SK-N-MC (cell line): ENCODE measurements around the gene PGAM5.
A peak's percentile ranks its signal among the peaks of the same experiment; 100 is the strongest.

ENCODE experiments used
- DNase-seq: peaks from one replicate; pipeline ENCODE4 v3.0.0-alpha.2; 2011; ENCODE audit warnings: low read depth, low spot score
- H3K27ac ChIP-seq: fragments of 200-600 bp; sonication (generic); 2 replicates; pipeline ENCODE4 v1.5.1; 2016; ENCODE audit warnings: mixed run types
- H3K36me3 ChIP-seq: fragments of 200-600 bp; sonication (generic); 2 replicates; pipeline ENCODE4 v1.6.1; 2017; ENCODE audit warnings: antibody characterized with exemption, low read length, mixed read lengths; ENCODE audit not compliant: insufficient read depth
- H3K4me3 ChIP-seq: fragments of 200-600 bp; sonication (generic); 2 replicates; pipeline ENCODE4 v1.5.1; 2016
- H3K9ac ChIP-seq: fragments of 200-600 bp; sonication (generic); 2 replicates; pipeline ENCODE4 v1.8.0; 2017; ENCODE audit warnings: mixed run types, mixed read lengths; ENCODE audit not compliant: insufficient read length
- H3K9me3 ChIP-seq: fragments of 200-600 bp; sonication (generic); 2 replicates; pipeline ENCODE4 v1.6.1; 2017; ENCODE audit warnings: low read depth, mild to moderate bottlenecking, antibody characterized with exemption, low read length, moderate library complexity, mixed read lengths
- EZH2 ChIP-seq: fragments of 200-600 bp; sonication (generic); IDR thresholded peaks from one replicate; pipeline ENCODE4 v1.6.1; 2017; ENCODE audit warnings: antibody characterized with exemption
- FOXP2 ChIP-seq: optimal IDR thresholded peaks from 2 replicates; pipeline ENCODE3; 2011; ENCODE audit warnings: mild to moderate bottlenecking, moderate library complexity; ENCODE audit not compliant: insufficient read depth; ENCODE audit errors: extremely low read length, control extremely low read depth
- POLR2AphosphoS5 ChIP-seq: IDR thresholded peaks from 2 replicates; pipeline ENCODE4 v1.6.1; 2012; ENCODE audit warnings: mild to moderate bottlenecking, low read depth, low read length, borderline replicate concordance

The PGAM5 gene

DNA sequence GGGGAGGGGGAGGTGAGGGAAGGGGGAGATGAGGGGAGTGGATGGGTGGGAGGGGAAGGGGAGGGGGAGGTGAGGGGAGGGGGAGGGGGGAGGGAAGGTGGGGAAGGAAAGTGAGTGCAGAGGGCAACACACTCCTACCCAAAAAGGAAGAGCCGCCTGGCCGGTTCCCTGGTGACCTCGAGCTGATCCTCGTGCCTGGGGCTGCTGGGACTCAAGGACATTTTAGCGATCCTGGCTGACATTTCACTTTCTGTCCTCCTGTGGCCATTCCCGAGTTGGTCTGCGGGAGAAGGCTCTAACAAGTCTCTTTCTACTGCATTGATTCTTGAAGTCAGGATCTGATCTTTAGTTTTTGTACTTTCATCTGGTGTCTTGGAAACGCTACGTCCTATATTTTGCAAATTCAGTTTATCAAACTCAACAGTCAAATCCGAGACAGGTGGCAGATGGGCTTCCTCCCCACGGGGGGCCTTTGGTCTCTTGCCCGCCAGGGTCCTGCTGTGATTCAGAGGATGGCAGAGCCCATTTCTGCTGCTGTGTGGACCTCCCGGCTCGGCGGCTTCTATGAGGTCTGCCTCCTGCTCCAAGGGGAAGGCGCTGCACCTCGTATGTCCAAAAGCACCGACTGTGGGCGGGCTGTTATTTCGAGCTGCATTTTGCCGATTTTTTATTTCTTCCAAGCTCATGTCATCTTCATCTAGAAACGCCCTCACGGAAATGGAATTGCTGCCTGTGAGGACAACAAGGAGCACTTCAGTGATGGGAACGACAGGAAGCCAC is 19.1 kb downstream of the PGAM5 start:
- no peak for DNase-seq
- no peak overlapping the region for H3K9ac ChIP-seq
- H3K9me3 ChIP-seq, result no peaks in the 10 kb centered on the region
- no peak for TF ChIP-seq EZH2
- TF ChIP-seq FOXP2, result no peak
- no peak for TF ChIP-seq POLR2AphosphoS5
- H3K4me3 ChIP-seq, result no peak overlapping the region
- H3K27ac ChIP-seq, result peak overlapping the region; percentile 84
- peaks cover 77% of the 10 kb centered on the region for H3K36me3 ChIP-seq

DNA sequence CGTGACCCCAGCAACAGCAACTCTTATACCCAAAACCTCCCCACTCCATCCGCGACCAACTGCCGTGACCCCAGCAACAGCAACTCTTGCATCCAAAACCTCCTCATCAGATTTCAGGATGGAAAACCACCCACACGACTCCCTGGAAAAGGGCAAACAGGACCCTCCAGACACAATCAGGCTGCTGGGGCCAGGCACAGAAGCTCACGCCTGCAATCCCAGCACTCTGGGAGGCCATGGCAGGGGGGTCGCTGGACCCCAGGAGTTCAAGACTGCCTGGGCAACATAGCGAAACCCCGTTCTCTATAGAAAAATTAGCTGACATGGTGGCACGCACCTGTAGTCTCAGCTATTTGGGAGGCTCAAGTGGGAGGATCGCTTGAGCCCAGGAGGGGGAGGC is 19.7 kb downstream of the PGAM5 start:
- H3K9me3 ChIP-seq, result no peaks in the 10 kb centered on the region
- peaks cover 77% of the 10 kb centered on the region for H3K36me3 ChIP-seq
- DNase-seq, result no peak
- H3K9ac ChIP-seq, result no peak overlapping the region
- peak overlapping the region; percentile 84 for H3K27ac ChIP-seq
- H3K4me3 ChIP-seq, result no peak overlapping the region
- TF ChIP-seq EZH2, result no peak
- no peak for TF ChIP-seq FOXP2
- no peak for TF ChIP-seq POLR2AphosphoS5

DNA sequence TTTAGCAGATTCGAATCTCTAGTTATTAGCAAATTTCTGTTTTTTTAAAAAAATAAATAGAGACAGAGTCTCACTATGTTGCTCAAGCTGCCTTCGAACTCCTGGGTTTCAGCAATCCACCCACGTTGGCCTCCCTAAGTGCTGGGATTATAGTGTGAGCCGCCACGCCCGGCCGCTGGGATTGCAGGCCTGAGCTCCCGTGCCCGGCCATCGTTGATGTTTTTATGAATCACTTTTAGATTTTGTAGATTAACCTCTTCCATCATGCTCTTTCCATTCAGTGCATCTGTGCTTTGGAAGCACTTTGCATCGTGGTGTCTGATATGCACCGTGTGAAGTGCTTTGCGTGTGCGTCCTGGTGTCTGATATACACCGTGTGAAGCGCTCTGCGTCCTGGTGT is 20.9 kb downstream of the PGAM5 start:
- Histone ChIP-seq H3K4me3 (no peak overlapping the region), H3K36me3 (peaks cover 74% of the 10 kb centered on the region), H3K27ac (peak overlapping the region; percentile 84; the same call in 1 of the 2 replicates), H3K9me3 (no peaks in the 10 kb centered on the region), H3K9ac (no peak overlapping the region)
- no peak for DNase-seq
- TF ChIP-seq POLR2AphosphoS5, result no peak
- TF ChIP-seq FOXP2, result no peak
- no peak for TF ChIP-seq EZH2

- DNase-seq, result peak; percentile 95
- Histone ChIP-seq H3K27ac (peak overlapping the region; percentile 97), H3K9ac (no peak overlapping the region), H3K4me3 (peak overlapping the region; percentile 67), H3K9me3 (no peaks in the 10 kb centered on the region), H3K36me3 (peaks cover 72% of the 10 kb centered on the region)
- peak; percentile 97 for TF ChIP-seq FOXP2
- peak; percentile 46; the same call in 1 of the 2 replicates for TF ChIP-seq POLR2AphosphoS5
- no peak for TF ChIP-seq EZH2
These were observed 23.6 kb downstream of the PGAM5 start for GRCh38 chr12:132734206-132734605.

GRCh38 chr12:132735496-132735895 is 24.9 kb downstream of the PGAM5 start:
- H3K36me3 ChIP-seq, result peaks cover 81% of the 10 kb centered on the region
- H3K4me3 ChIP-seq, result peak overlapping the region; percentile 67

GRCh38 chr12:132736378-132736777 is 25.7 kb downstream of the PGAM5 start:
- H3K27ac ChIP-seq, result 0 out of 2 replicates have a peak overlapping the region, but pooled peaks have one; percentile 97
- H3K9me3 ChIP-seq, result no peaks in the 10 kb centered on the region
- peaks cover 81% of the 10 kb centered on the region for H3K36me3 ChIP-seq
- no peak overlapping the region for H3K9ac ChIP-seq
- TF ChIP-seq EZH2 (no peak), FOXP2 (no peak), POLR2AphosphoS5 (no peak)
- no peak overlapping the region for H3K4me3 ChIP-seq
- DNase-seq, result no peak

More at GRCh38 chr12:132735496-132735895, 24.9 kb downstream of the PGAM5 start:
- H3K9ac ChIP-seq, result peak overlapping the region; percentile 35
- TF ChIP-seq POLR2AphosphoS5 (no peak), EZH2 (no peak), FOXP2 (no peak)
- no peaks in the 10 kb centered on the region for H3K9me3 ChIP-seq
- DNase-seq, result no peak
- peak overlapping the region; percentile 97 for H3K27ac ChIP-seq

- Histone ChIP-seq H3K27ac (no peak overlapping the region), H3K4me3 (no peak overlapping the region), H3K9me3 (no peaks in the 10 kb centered on the region), H3K9ac (no peak overlapping the region), H3K36me3 (peaks cover 81% of the 10 kb centered on the region)
- no peak for TF ChIP-seq POLR2AphosphoS5
- TF ChIP-seq FOXP2, result no peak
- TF ChIP-seq EZH2, result no peak
- DNase-seq, result no peak
These were observed 26.3 kb downstream of the PGAM5 start for GRCh38 chr12:132736913-132737312.

DNA sequence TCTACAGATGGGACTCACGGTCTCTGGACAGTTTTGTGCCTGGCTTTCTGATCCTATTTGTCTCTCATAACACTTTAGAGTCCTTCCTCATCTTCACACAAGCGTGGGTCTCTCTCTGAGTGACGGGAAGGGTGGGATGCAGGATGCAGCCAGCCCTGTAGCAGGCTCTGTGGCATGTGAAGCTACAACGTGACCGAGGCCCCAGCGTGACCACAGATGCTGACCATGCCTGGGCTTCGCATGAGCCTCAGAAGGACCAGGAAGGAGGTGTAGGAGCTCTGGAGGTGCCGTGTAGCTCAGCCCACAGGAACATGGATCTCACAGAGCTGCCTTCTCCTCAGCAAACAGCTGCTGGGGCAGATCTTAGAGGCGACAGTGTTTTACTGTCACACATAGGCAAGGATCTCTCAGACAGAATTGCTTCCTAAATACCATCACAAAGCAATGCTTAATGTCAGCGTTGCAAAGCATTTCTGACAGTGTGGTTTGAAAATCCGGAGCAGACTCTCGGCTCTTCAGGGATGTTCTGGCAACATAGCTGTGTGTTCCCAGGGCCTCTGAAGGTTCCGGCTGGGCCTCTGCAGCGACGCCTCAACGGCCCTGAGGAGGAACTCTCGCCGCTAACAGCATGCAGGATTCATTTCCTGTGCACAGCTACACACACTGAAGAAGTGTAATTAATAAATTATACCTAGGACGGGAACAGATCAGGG is 29.1 kb downstream of the PGAM5 start:
- no peak overlapping the region for H3K27ac ChIP-seq
- H3K36me3 ChIP-seq, result peaks cover 92% of the 10 kb centered on the region
- no peaks in the 10 kb centered on the region for H3K9me3 ChIP-seq
- no peak overlapping the region for H3K9ac ChIP-seq
- DNase-seq, result no peak
- no peak overlapping the region for H3K4me3 ChIP-seq
- TF ChIP-seq EZH2 (no peak), POLR2AphosphoS5 (no peak), FOXP2 (no peak)
